Choroid plexus epithelial cell (primary cell): ENCODE results near the gene DYSF.
A peak's percentile ranks its signal among the peaks of the same experiment; 100 is the strongest.

ENCODE experiments used
- DNase-seq: peaks from one replicate; pipeline ENCODE4 v3.0.0-alpha.2; 2010; ENCODE audit warnings: low read depth
- H3K4me3 ChIP-seq: 2 replicates; pipeline ENCODE4 v1.5.1; 2011; ENCODE audit warnings: low read depth, mild to moderate bottlenecking, control low read depth, low read length, moderate library complexity
- CTCF ChIP-seq: conservative IDR thresholded peaks from 2 replicates; pipeline ENCODE4 v1.5.1; 2011; ENCODE audit warnings: low read depth, mild to moderate bottlenecking, control low read depth, inconsistent platforms, low read length, moderate library complexity

Gene DYSF

GRCh38 chr2:71544919-71545571, 91.7 kb downstream of the DYSF start:
- TF ChIP-seq CTCF = no peak
- no peak for DNase-seq
- no peak overlapping the region for H3K4me3 ChIP-seq

- peak; percentile 89 for TF ChIP-seq CTCF
- H3K4me3 ChIP-seq = no peak overlapping the region
These were observed 92.4 kb downstream of the DYSF start for GRCh38 chr2:71545572-71546274.

GRCh38 chr2:71546275-71546638, 92.9 kb downstream of the DYSF start:
- no peak overlapping the region for H3K4me3 ChIP-seq
- DNase-seq = no peak
- no peak for TF ChIP-seq CTCF

More at GRCh38 chr2:71545572-71546274, 92.4 kb downstream of the DYSF start:
- DNase-seq = peak; percentile 86

- no peak overlapping the region for H3K4me3 ChIP-seq
- DNase-seq = no peak
- no peak for TF ChIP-seq CTCF
These were observed 93.5 kb downstream of the DYSF start for GRCh38 chr2:71546777-71547281.

GRCh38 chr2:71547616-71548285, 94.4 kb downstream of the DYSF start:
- DNase-seq = no peak
- H3K4me3 ChIP-seq = no peak overlapping the region
- no peak for TF ChIP-seq CTCF

- no peak overlapping the region for H3K4me3 ChIP-seq
- DNase-seq = peak; percentile 70
- TF ChIP-seq CTCF = peak; percentile 87
These were observed 95.5 kb downstream of the DYSF start for GRCh38 chr2:71548646-71549425.
